Thoracic aorta (tissue), 2 donors: ENCODE data around the gene PRKCSH. TPM values are rescaled to one million over a fixed set of nuclear protein-coding genes. Genes with fewer than 3 reads are reported as not detected.
"Not testable (repeated sequence)": the region's sequence is repeated elsewhere in the genome, so short reads cannot be mapped to it uniquely, and the experiment has no call there.

Experiments
- ATAC-seq: fragments of 150-250 bp; one replicate; pipeline ENCODE4 v1.8.0; 2017; ENCODE audit warnings: low read depth; ENCODE audit not compliant: insufficient number of reproducible peaks, low FRiP score
- DNase-seq: peaks from one replicate; pipeline ENCODE4 v3.0.0-alpha.2; 2020; ENCODE audit warnings: low spot score
- H3K27ac ChIP-seq, 2 donors: fragments of 200-600 bp; sonication (generic); 1 replicate in 1 of 2; 2 replicates in 1 of 2; pipeline ENCODE4 v1.5.1; 2016; ENCODE audit warnings: mild to moderate bottlenecking in 2 of 2, moderate library complexity in 2 of 2
- H3K27me3 ChIP-seq: fragments of 200-600 bp; sonication (generic); replicated peaks from 2 replicates; pipeline ENCODE4 v1.6.0; 2016; ENCODE audit warnings: mild to moderate bottlenecking; ENCODE audit not compliant: insufficient read depth
- H3K36me3 ChIP-seq: fragments of 200-600 bp; sonication (generic); one replicate; pipeline ENCODE4 v1.5.1; 2016
- H3K4me1 ChIP-seq, 2 donors: fragments of 200-600 bp; sonication (generic); 1 replicate in 1 of 2; 2 replicates in 1 of 2; pipeline versions ENCODE4 v1.5.1 to v1.6.0; 2016; ENCODE audit warnings: low read depth in 2 of 2, mild to moderate bottlenecking in 1 of 2; ENCODE audit not compliant: control insufficient read depth in 1 of 2
- H3K4me3 ChIP-seq: fragments of 200-600 bp; sonication (generic); 2 replicates; pipeline ENCODE4 v1.5.1; 2016; ENCODE audit warnings: mild to moderate bottlenecking
- H3K9me3 ChIP-seq: fragments of 200-600 bp; sonication (generic); 2 replicates; pipeline ENCODE4 v1.5.1; 2016
- CTCF ChIP-seq: fragments of 200-600 bp; sonication (generic); IDR thresholded peaks from one replicate; pipeline ENCODE4 v1.5.1; 2019; ENCODE audit warnings: antibody characterized with exemption
- total RNA-seq, 2 donors: library from RNA; depleted of rRNA; stranded (reverse); fragments of >200 nt; gene quantifications; one replicate each; pipeline versions ENCODE4 v1.1.0 to v1.2.3, GENCODE V29; 2016

PRKCSH gene
- total RNA-seq, 2 donors from 2014 or later = 121 to 123 TPM

GRCh38 chr19:11451871-11452619, 16.6 kb downstream of the PRKCSH start:
- no peak for DNase-seq
- no peaks in the 10 kb centered on the region for H3K27me3 ChIP-seq
- no peak for ATAC-seq
- no peak overlapping the region for H3K4me3 ChIP-seq
- no peaks in the 10 kb centered on the region for H3K4me1 ChIP-seq
- H3K9me3 ChIP-seq = no peaks in the 10 kb centered on the region
- H3K36me3 ChIP-seq = peaks cover 26% of the 10 kb centered on the region
- TF ChIP-seq CTCF = no peak
- H3K27ac ChIP-seq = no peak overlapping the region

GRCh38 chr19:11452620-11453310, 17.3 kb downstream of the PRKCSH start:
- no peak for TF ChIP-seq CTCF
- no peak overlapping the region for H3K27ac ChIP-seq
- peaks cover 19% of the 10 kb centered on the region for H3K36me3 ChIP-seq
- H3K27me3 ChIP-seq = no peaks in the 10 kb centered on the region
- no peak overlapping the region for H3K4me3 ChIP-seq
- H3K9me3 ChIP-seq = no peaks in the 10 kb centered on the region
- ATAC-seq = no peak
- no peak for DNase-seq
- H3K4me1 ChIP-seq = no peaks in the 10 kb centered on the region

- Histone ChIP-seq H3K27me3 (no peaks in the 10 kb centered on the region), H3K9me3 (no peaks in the 10 kb centered on the region)
- ATAC-seq = no peak
Observed at GRCh38 chr19:11453468-11454341, 18.3 kb downstream of the PRKCSH start.

GRCh38 chr19:11455233-11455554, 19.8 kb downstream of the PRKCSH start:
- ATAC-seq, H3K27ac ChIP-seq, DNase-seq, H3K4me3 ChIP-seq, H3K4me1 ChIP-seq, H3K36me3 ChIP-seq, H3K9me3 ChIP-seq, H3K27me3 ChIP-seq: not testable (repeated sequence)

More at GRCh38 chr19:11453468-11454341, 18.3 kb downstream of the PRKCSH start:
- H3K4me3 ChIP-seq = no peak overlapping the region
- DNase-seq = no peak
- TF ChIP-seq CTCF = peak; percentile 10
- H3K4me1 ChIP-seq = no peaks in the 10 kb centered on the region
- H3K36me3 ChIP-seq = peaks cover 10% of the 10 kb centered on the region
- no peak overlapping the region for H3K27ac ChIP-seq

GRCh38 chr19:11456659-11457058, 21.2 kb downstream of the PRKCSH start:
- H3K9me3 ChIP-seq = no peaks in the 10 kb centered on the region
- H3K4me1 ChIP-seq = no peaks in the 10 kb centered on the region
- no peaks in the 10 kb centered on the region for H3K36me3 ChIP-seq
- no peak for TF ChIP-seq CTCF
- H3K27me3 ChIP-seq = no peaks in the 10 kb centered on the region
- no peak overlapping the region for H3K4me3 ChIP-seq
- ATAC-seq (no peak), DNase-seq (no peak)
- no peak overlapping the region for H3K27ac ChIP-seq
